GM18861 (cell line): Measurements from ENCODE around the gene STK17A.
"Not testable (repeated sequence)": the region's sequence is repeated elsewhere in the genome, so short reads cannot be mapped to it uniquely, and the experiment has no call there.

Experiments used
- ATAC-seq: cut with Tn5 transposase; IDR thresholded peaks from one replicate; pipeline ENCODE4 v1.9.1; 2021; ENCODE audit not compliant: unreplicated experiment

Gene STK17A

GRCh38 chr7:43593010-43593409 is 10.1 kb downstream of the STK17A start:
- no peak for ATAC-seq

- no peak for ATAC-seq
Measured at GRCh38 chr7:43594020-43594419, 11.1 kb downstream of the STK17A start.

GRCh38 chr7:43596426-43596825 is 13.5 kb downstream of the STK17A start:
- ATAC-seq = not testable (repeated sequence)

- ATAC-seq = no peak
Measured at GRCh38 chr7:43600056-43600455, 17.1 kb downstream of the STK17A start.

- no peak for ATAC-seq
Measured at GRCh38 chr7:43602256-43602655, 19.3 kb downstream of the STK17A start.

DNA sequence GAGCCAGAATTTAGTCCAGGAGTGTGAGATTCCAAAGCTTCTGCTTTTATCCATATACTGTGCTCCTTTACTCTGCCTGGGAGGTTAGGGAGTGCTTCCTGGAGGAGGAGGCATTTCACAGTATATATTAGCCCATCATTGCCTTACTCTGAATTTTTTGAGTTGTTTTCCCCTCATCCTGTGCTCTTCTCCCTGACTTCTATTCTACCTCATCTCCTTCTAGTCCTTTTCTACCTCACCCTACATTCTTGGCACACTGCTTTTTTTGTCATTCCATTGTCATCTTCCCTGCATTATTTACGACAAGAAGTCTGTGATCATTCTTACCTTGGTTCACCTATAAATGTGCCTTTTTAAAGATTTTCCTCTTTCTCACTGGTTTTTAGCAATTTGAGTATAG is 21.3 kb downstream of the STK17A start:
- no peak for ATAC-seq

- no peak for ATAC-seq
Measured at GRCh38 chr7:43609097-43609496, 26.2 kb downstream of the STK17A start.

- ATAC-seq = no peak
Measured at GRCh38 chr7:43612128-43612527, 29.2 kb downstream of the STK17A start.

- peak; percentile 59 for ATAC-seq
Measured at GRCh38 chr7:43612599-43613589, 30.0 kb downstream of the STK17A start.

- ATAC-seq = no peak
Measured at GRCh38 chr7:43615558-43616145, 32.7 kb downstream of the STK17A start.

- ATAC-seq = no peak
Measured at GRCh38 chr7:43616977-43617376, 34.1 kb downstream of the STK17A start.

- no peak for ATAC-seq
Measured at GRCh38 chr7:43618073-43618472, 35.2 kb downstream of the STK17A start.

GRCh38 chr7:43619213-43620012 is 36.5 kb downstream of the STK17A start:
- no peak for ATAC-seq

GRCh38 chr7:43621729-43622448 is 39.0 kb downstream of the STK17A start:
- no peak for ATAC-seq

- ATAC-seq = no peak
Measured at GRCh38 chr7:43624156-43624555, 41.2 kb downstream of the STK17A start.

DNA sequence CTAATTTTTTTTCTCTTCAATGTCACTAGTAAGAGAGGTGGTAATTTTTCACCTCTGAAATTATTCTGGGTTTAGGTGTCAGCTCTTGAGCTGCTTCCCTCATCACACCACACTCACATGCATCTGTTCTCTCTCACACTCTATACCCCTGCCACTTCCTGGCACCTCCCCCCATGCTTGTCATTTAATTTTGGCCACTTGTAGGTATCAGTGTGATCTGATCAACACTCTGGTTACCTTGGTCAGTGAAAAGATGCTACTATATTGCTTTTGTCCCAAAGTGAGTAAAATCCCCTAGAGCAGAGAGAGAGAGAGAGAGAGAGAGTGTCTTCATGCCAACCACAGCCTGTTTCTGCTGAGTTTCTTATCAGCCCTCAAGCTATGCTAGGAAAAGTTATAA is 42.5 kb downstream of the STK17A start:
- peak; percentile 57 for ATAC-seq

- ATAC-seq = no peak
Measured at GRCh38 chr7:43625980-43626379, 43.1 kb downstream of the STK17A start.

DNA sequence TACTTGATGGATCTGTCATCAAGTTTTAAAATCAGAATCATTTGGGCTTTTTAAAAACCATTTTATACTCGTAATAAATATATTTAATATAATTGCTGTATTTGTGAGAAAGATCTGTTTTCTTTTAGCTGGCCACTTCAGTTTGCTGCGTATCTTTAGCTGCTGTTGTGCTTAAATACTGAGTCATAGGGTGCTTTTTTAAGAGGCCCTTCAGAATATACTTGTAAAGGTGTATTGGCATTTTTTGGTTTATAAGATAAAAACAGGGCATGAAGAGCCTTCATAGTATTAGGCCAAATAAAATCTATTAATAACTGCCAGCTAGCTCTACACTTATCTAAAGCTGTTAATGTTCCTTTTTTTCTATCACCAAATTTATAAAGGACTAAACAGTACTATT is 43.8 kb downstream of the STK17A start:
- ATAC-seq = no peak

GRCh38 chr7:43627798-43628197 is 44.9 kb downstream of the STK17A start:
- ATAC-seq = not testable (repeated sequence)

DNA sequence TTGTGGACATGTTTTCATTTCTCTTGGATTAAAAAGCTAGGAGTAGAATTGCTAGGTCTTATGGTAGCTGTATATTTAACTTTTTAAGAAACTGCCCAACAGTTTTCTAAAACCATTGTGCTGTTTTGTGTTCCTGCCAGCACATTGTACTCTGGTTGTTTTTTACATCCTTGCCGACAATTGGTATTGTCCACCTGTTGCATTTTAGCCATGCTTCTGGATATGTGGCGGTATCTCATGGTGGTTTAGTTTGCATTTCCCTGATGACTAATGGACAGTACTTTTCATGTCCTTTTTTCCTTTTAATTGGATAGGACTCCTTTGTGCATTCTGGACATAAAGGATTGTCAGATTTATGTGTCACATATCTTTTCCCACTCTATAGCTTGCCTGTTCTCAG is 45.5 kb downstream of the STK17A start:
- ATAC-seq = no peak

- no peak for ATAC-seq
Measured at GRCh38 chr7:43629857-43630256, 46.9 kb downstream of the STK17A start.
